GM21717 (cell line): ENCODE data around the gene FKBP5.
"Not testable (repeated sequence)": the region's sequence is repeated elsewhere in the genome, so short reads cannot be mapped to it uniquely, and the experiment has no call there.

Experiments used
- ATAC-seq: cut with Tn5 transposase; IDR thresholded peaks from one replicate; pipeline ENCODE4 v1.9.1; 2021; ENCODE audit warnings: mild to moderate bottlenecking, moderate library complexity; ENCODE audit not compliant: unreplicated experiment

Gene FKBP5

GRCh38 chr6:35622283-35622682, 66.4 kb downstream of the FKBP5 start:
- no peak for ATAC-seq

- ATAC-seq: no peak
Measured at GRCh38 chr6:35620706-35621105, 68.0 kb downstream of the FKBP5 start.

GRCh38 chr6:35613762-35614161, 75.0 kb downstream of the FKBP5 start:
- ATAC-seq: no peak

GRCh38 chr6:35611240-35611639, 77.5 kb downstream of the FKBP5 start:
- ATAC-seq: no peak

- ATAC-seq: no peak
Measured at GRCh38 chr6:35610830-35611229, 77.9 kb downstream of the FKBP5 start.

- ATAC-seq: no peak
Measured at GRCh38 chr6:35609588-35609987, 79.1 kb downstream of the FKBP5 start.

- ATAC-seq: no peak
Measured at GRCh38 chr6:35607517-35608233, 81.0 kb downstream of the FKBP5 start.

- ATAC-seq: no peak
Measured at GRCh38 chr6:35605600-35605999, 83.1 kb downstream of the FKBP5 start.

- ATAC-seq: no peak
Measured at GRCh38 chr6:35603326-35604202, 85.2 kb downstream of the FKBP5 start.

GRCh38 chr6:35602133-35602946, 86.4 kb downstream of the FKBP5 start:
- no peak for ATAC-seq

GRCh38 chr6:35601331-35602132, 87.2 kb downstream of the FKBP5 start:
- no peak for ATAC-seq

- ATAC-seq: no peak
Measured at GRCh38 chr6:35600659-35601125, 88.0 kb downstream of the FKBP5 start.

- no peak for ATAC-seq
Measured at GRCh38 chr6:35599761-35600658, 88.7 kb downstream of the FKBP5 start.

- ATAC-seq: not testable (repeated sequence)
Measured at GRCh38 chr6:35598621-35599020, 90.1 kb downstream of the FKBP5 start.

GRCh38 chr6:35596448-35597442, 92.0 kb downstream of the FKBP5 start:
- no peak for ATAC-seq

GRCh38 chr6:35594503-35595186, 94.1 kb downstream of the FKBP5 start:
- no peak for ATAC-seq

GRCh38 chr6:35592178-35592577, 96.5 kb downstream of the FKBP5 start:
- ATAC-seq: no peak
